AG10803 (cell line): ENCODE data around the gene KIAA1586.

Source experiments
- DNase-seq: peaks from one replicate; pipeline ENCODE4 v3.0.0; 2010; ENCODE audit warnings: low read depth
- H3K4me3 ChIP-seq: 2 replicates; pipeline ENCODE4 v1.5.1; 2011; ENCODE audit warnings: mild to moderate bottlenecking, low read length, control low read depth
- TF ChIP-seq, protein P1 (sequence below): conservative IDR thresholded peaks from 2 replicates; pipeline ENCODE4 v1.5.1; 2011; ENCODE audit warnings: mild to moderate bottlenecking, low read length, control low read depth, inconsistent platforms

KIAA1586 gene

GRCh38 chr6:57017069-57017468 is 29.4 kb upstream of the KIAA1586 start:
- TF ChIP-seq, protein P1, sequence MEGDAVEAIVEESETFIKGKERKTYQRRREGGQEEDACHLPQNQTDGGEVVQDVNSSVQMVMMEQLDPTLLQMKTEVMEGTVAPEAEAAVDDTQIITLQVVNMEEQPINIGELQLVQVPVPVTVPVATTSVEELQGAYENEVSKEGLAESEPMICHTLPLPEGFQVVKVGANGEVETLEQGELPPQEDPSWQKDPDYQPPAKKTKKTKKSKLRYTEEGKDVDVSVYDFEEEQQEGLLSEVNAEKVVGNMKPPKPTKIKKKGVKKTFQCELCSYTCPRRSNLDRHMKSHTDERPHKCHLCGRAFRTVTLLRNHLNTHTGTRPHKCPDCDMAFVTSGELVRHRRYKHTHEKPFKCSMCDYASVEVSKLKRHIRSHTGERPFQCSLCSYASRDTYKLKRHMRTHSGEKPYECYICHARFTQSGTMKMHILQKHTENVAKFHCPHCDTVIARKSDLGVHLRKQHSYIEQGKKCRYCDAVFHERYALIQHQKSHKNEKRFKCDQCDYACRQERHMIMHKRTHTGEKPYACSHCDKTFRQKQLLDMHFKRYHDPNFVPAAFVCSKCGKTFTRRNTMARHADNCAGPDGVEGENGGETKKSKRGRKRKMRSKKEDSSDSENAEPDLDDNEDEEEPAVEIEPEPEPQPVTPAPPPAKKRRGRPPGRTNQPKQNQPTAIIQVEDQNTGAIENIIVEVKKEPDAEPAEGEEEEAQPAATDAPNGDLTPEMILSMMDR: no peak
- DNase-seq: no peak

GRCh38 chr6:57017841-57018240 is 28.7 kb upstream of the KIAA1586 start:
- DNase-seq: no peak
- TF ChIP-seq, protein P1: no peak
- no peak overlapping the region for H3K4me3 ChIP-seq

More at GRCh38 chr6:57017069-57017468, 29.4 kb upstream of the KIAA1586 start:
- H3K4me3 ChIP-seq: no peak overlapping the region

DNA sequence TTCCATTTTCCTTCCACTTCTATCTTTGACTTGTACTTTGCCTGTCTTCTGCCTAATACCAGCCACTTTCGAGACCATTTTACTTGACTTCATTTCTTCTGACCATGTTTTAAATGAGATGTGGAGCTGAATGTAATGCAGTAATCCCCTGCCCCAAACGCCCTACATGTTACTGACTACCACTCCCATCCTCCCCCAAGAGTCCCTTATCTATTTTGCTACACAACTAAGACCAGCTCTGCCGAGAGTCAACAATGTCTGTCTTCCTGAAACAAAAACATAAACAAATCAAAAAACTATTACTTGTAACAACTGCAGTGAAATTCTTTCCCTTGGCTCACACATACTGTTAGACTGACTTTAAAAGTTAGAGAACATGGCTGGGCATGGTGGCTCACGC is 27.1 kb upstream of the KIAA1586 start:
- H3K4me3 ChIP-seq: no peak overlapping the region
- DNase-seq: no peak
- TF ChIP-seq, protein P1: no peak

DNA sequence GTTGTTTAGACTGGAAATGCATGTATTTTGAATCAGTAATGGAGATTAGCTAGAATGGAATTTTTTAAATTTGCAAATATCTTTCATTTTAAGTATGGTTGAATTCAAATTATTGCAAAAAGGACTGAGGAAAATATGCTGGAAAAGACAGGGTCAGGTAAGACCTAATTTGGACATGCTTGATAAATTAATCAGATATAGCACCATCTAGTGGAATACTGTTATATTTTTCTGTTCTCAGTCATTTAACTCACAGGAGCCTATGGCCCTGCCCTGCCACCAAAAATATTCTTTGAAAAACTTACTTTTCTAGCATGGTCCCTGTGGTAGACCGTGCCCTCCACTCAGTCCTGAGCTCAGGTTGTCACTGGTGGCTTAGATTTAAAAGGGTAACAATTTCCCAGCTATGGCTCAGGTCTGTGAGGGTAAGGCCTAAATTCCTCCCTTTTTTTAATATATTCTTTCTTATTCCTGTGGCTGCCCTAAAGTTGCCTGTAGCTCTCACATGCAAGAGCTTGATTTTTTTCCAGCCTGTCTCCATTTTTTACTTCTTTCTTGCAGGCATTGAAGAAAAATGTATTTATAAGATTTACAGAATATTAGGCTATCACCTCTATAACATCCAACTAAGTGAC is 25.3 kb upstream of the KIAA1586 start:
- TF ChIP-seq, protein P1: peak; percentile 54
- peak; percentile 59 for DNase-seq

GRCh38 chr6:57024321-57024720 is 22.2 kb upstream of the KIAA1586 start:
- DNase-seq: no peak
- TF ChIP-seq, protein P1: no peak
- H3K4me3 ChIP-seq: no peak overlapping the region

More for the DNA sequence above, 25.3 kb upstream of the KIAA1586 start:
- H3K4me3 ChIP-seq: no peak overlapping the region

- DNase-seq: no peak
- no peak overlapping the region for H3K4me3 ChIP-seq
- TF ChIP-seq, protein P1: no peak
Observed at GRCh38 chr6:57024775-57025174, 21.7 kb upstream of the KIAA1586 start.

- TF ChIP-seq, protein P1: no peak
- H3K4me3 ChIP-seq: no peak overlapping the region
- no peak for DNase-seq
Observed at GRCh38 chr6:57026001-57026400, 20.5 kb upstream of the KIAA1586 start.
